IMR-90 (cell line): ENCODE results near the gene HNRNPM. TPM values are rescaled to one million over a fixed set of nuclear protein-coding genes. Genes with fewer than 3 reads are reported as not detected.

Experiments
- ATAC-seq: fragments of 200-7000 bp; cut with Tn5 transposase; 2 replicates; pipeline ENCODE4 v1.9.1; 2020; ENCODE audit warnings: low read depth, mild to moderate bottlenecking, moderate library complexity
- BruUV-seq: library from RNA; stranded (reverse); fragments of 400-500 nt; replicated peaks from 2 replicates; lab custom pipeline; 2021; lab: Mats Ljungman, UMichigan
- CTCF ChIA-PET: fragments of 300-600 bp; formaldehyde crosslinking; extraction: SDS; loops from one replicate; lab custom pipeline; 2021; ENCODE audit warnings: antibody characterized with exemption; lab: Yijun Ruan, JAX
- POLR2A ChIA-PET: fragments of 300-600 bp; sonication (Branson Sonifier 250); formaldehyde crosslinking; loops from one replicate; lab custom pipeline; 2022; ENCODE audit warnings: antibody characterized with exemption; ENCODE audit not compliant: unreplicated experiment; lab: Charles Lee
- DNase-seq: peaks from one replicate; pipeline ENCODE4 v3.0.0; 2013
- H2AFZ ChIP-seq: replicated peaks from 2 replicates; pipeline ENCODE3; 2013; ENCODE audit warnings: low read length, mild to moderate bottlenecking; ENCODE audit not compliant: poor library complexity
- H2AK5ac ChIP-seq: 2 replicates; pipeline ENCODE4 v1.6.1; 2013; ENCODE audit warnings: low read depth, low read length, inconsistent platforms
- H2AK9ac ChIP-seq: replicated peaks from 2 replicates; pipeline ENCODE3; 2013; ENCODE audit warnings: mild to moderate bottlenecking, low read depth, low read length, moderate library complexity; ENCODE audit not compliant: poor library complexity
- H2BK120ac ChIP-seq: 2 replicates; pipeline ENCODE4 v1.6.1; 2013; ENCODE audit warnings: low read depth, low read length, inconsistent platforms
- H2BK15ac ChIP-seq: 3 replicates; pipeline ENCODE4 v1.6.1; 2013; ENCODE audit warnings: low read depth, low read length, inconsistent platforms
- H2BK20ac ChIP-seq: 2 replicates; pipeline ENCODE4 v1.6.1; 2013; ENCODE audit warnings: low read depth, mild to moderate bottlenecking, inconsistent platforms, low read length, moderate library complexity
- H2BK5ac ChIP-seq: 2 replicates; pipeline ENCODE4 v1.6.1; 2013; ENCODE audit warnings: mild to moderate bottlenecking, low read depth, low read length, inconsistent platforms; ENCODE audit not compliant: poor library complexity, severe bottlenecking
- H3K14ac ChIP-seq: replicated peaks from 2 replicates; pipeline ENCODE4 v1.6.1; 2013; ENCODE audit warnings: low read depth, low read length, inconsistent platforms
- H3K18ac ChIP-seq: 2 replicates; pipeline ENCODE4 v1.6.1; 2013; ENCODE audit warnings: low read depth, low read length, control low read depth
- H3K23ac ChIP-seq: 2 replicates; pipeline ENCODE4 v1.6.1; 2013; ENCODE audit warnings: low read depth, low read length, inconsistent platforms
- H3K27ac ChIP-seq: 2 replicates; pipeline ENCODE4 v1.5.1; 2013; ENCODE audit warnings: mild to moderate bottlenecking, control low read depth, low read length; ENCODE audit not compliant: insufficient read depth
- H3K27me3 ChIP-seq: 2 replicates; pipeline ENCODE4 v1.6.1; 2013; ENCODE audit warnings: low read length; ENCODE audit not compliant: control insufficient read depth, insufficient read depth
- H3K36me3 ChIP-seq: 2 replicates; pipeline ENCODE4 v1.6.1; 2013; ENCODE audit warnings: low read length, mixed read lengths; ENCODE audit not compliant: control insufficient read depth, insufficient read depth
- H3K4ac ChIP-seq: 2 replicates; pipeline ENCODE4 v1.6.1; 2013; ENCODE audit warnings: low read depth, low read length, inconsistent platforms
- H3K4me1 ChIP-seq: 2 replicates; pipeline ENCODE4 v1.6.1; 2013; ENCODE audit warnings: low read length, mixed read lengths; ENCODE audit not compliant: control insufficient read depth, insufficient read depth
- H3K4me2 ChIP-seq: 2 replicates; pipeline ENCODE4 v1.6.1; 2013; ENCODE audit warnings: low read depth, mild to moderate bottlenecking, control low read depth, low read length, moderate library complexity
- H3K4me3 ChIP-seq: 2 replicates; pipeline ENCODE4 v1.5.1; 2013; ENCODE audit warnings: low read depth, mild to moderate bottlenecking, control low read depth, low read length, moderate library complexity; ENCODE audit not compliant: insufficient read depth
- H3K56ac ChIP-seq: 2 replicates; pipeline ENCODE4 v1.6.1; 2013; ENCODE audit warnings: low read length, inconsistent platforms; ENCODE audit not compliant: insufficient read depth; ENCODE audit errors: extremely low read depth
- H3K79me1 ChIP-seq, 2 experiments: 2 replicates each; pipeline ENCODE4 v1.6.1; 2013; ENCODE audit warnings: low read length in 2 of 2, inconsistent platforms in 1 of 2, low read depth in 1 of 2
- H3K9ac ChIP-seq: 2 replicates; pipeline ENCODE4 v1.6.1; 2013; ENCODE audit warnings: low read depth, low read length, control low read depth
- H3K9me1 ChIP-seq: 2 replicates; pipeline ENCODE4 v1.6.1; 2013; ENCODE audit warnings: low read length, inconsistent platforms; ENCODE audit not compliant: insufficient read depth
- H3K9me3 ChIP-seq: 2 replicates; pipeline ENCODE4 v1.6.1; 2013; ENCODE audit warnings: low read length; ENCODE audit not compliant: control insufficient read depth, insufficient read depth
- H4K20me1 ChIP-seq: 2 replicates; pipeline ENCODE4 v1.6.1; 2013; ENCODE audit warnings: low read length, inconsistent platforms; ENCODE audit not compliant: insufficient read depth
- H4K5ac ChIP-seq: 2 replicates; pipeline ENCODE4 v1.6.1; 2013; ENCODE audit warnings: mild to moderate bottlenecking, low read depth, low read length, control low read depth
- H4K8ac ChIP-seq, 2 experiments: 2 replicates each; pipeline ENCODE4 v1.6.1; 2013; ENCODE audit warnings: low read depth in 2 of 2, low read length in 2 of 2, control low read depth in 1 of 2, inconsistent platforms in 1 of 2
- H4K91ac ChIP-seq: 2 replicates; pipeline ENCODE4 v1.6.1; 2013; ENCODE audit warnings: low read depth, low read length, inconsistent platforms; ENCODE audit not compliant: insufficient read depth
- BHLHE40 ChIP-seq: fragments of 150-350 bp; IDR thresholded peaks from 2 replicates; pipeline ENCODE4 v1.6.1; 2016; ENCODE audit warnings: mild to moderate bottlenecking, low read depth, low read length
- CEBPB ChIP-seq: IDR thresholded peaks from 2 replicates; pipeline ENCODE4 v1.6.1; 2012; ENCODE audit warnings: low read depth, low read length, improper control_type of control experiment
- CHD1 ChIP-seq: IDR thresholded peaks from 2 replicates; pipeline ENCODE4 v1.6.1; 2012; ENCODE audit warnings: low read depth, low read length, improper control_type of control experiment
- CTCF ChIP-seq: conservative IDR thresholded peaks from 2 replicates; pipeline ENCODE4 v1.5.1; 2012; ENCODE audit warnings: mild to moderate bottlenecking, low read depth, low read length, improper control_type of control experiment
- ELK1 ChIP-seq: fragments of 150-350 bp; IDR thresholded peaks from 2 replicates; pipeline ENCODE4 v1.6.1; 2016; ENCODE audit warnings: low read depth, mild to moderate bottlenecking, low read length, moderate library complexity, borderline replicate concordance
- FOS ChIP-seq: fragments of 150-350 bp; IDR thresholded peaks from 2 replicates; pipeline ENCODE4 v1.6.1; 2016; ENCODE audit warnings: low read depth, low read length
- MAFK ChIP-seq: IDR thresholded peaks from 2 replicates; pipeline ENCODE4 v1.6.1; 2012; ENCODE audit warnings: low read depth, low read length, improper control_type of control experiment
- MAZ ChIP-seq: IDR thresholded peaks from 2 replicates; pipeline ENCODE4 v1.6.1; 2012; ENCODE audit warnings: low read depth, mild to moderate bottlenecking, low read length, improper control_type of control experiment, moderate library complexity, borderline replicate concordance
- MXI1 ChIP-seq: IDR thresholded peaks from 2 replicates; pipeline ENCODE4 v1.6.1; 2012; ENCODE audit warnings: low read depth, mild to moderate bottlenecking, low read length, moderate library complexity, borderline replicate concordance
- NFE2L2 ChIP-seq: fragments of 150-350 bp; IDR thresholded peaks from 2 replicates; pipeline ENCODE4 v1.6.1; 2016; ENCODE audit warnings: low read depth, mild to moderate bottlenecking, low read length
- POLR2A ChIP-seq: IDR thresholded peaks from 2 replicates; pipeline ENCODE4 v1.6.1; 2012; ENCODE audit warnings: mild to moderate bottlenecking, low read depth, low read length
- RAD21 ChIP-seq: IDR thresholded peaks from 2 replicates; pipeline ENCODE4 v1.6.1; 2012; ENCODE audit warnings: low read length, improper control_type of control experiment
- RCOR1 ChIP-seq: IDR thresholded peaks from 2 replicates; pipeline ENCODE4 v1.6.1; 2012; ENCODE audit warnings: mild to moderate bottlenecking, low read length, improper control_type of control experiment; ENCODE audit not compliant: insufficient replicate concordance
- RFX5 ChIP-seq: IDR thresholded peaks from 2 replicates; pipeline ENCODE4 v1.8.0; 2012; ENCODE audit warnings: low read depth, mild to moderate bottlenecking, low read length, moderate library complexity
- SMC3 ChIP-seq: fragments of 150-350 bp; IDR thresholded peaks from 2 replicates; pipeline ENCODE4 v1.6.1; 2016; ENCODE audit warnings: low read depth, mild to moderate bottlenecking, antibody characterized with exemption, low read length, moderate library complexity
- USF2 ChIP-seq: fragments of 150-350 bp; IDR thresholded peaks from 2 replicates; pipeline ENCODE4 v1.6.1; 2017; ENCODE audit warnings: mild to moderate bottlenecking, antibody characterized with exemption, low read length, low read depth
- WGBS, 2 experiments: methylation state at CpG; one replicate each; pipeline versions ENCODE4 v1.1.5 to v1.1.7; 2013; ENCODE audit warnings: missing lambda C conversion rate in 2 of 2; ENCODE audit not compliant: insufficient read length in 1 of 2; ENCODE audit errors: extremely low coverage in 2 of 2; 5-methylcytosine and 5-hydroxymethylcytosine counted together
- dilution Hi-C: fragments of 300-500 bp; cut with HindIII; formaldehyde crosslinking; loops from one replicate; pipeline ENCODE4 v1.14.3; 2018; ENCODE audit warnings: low sequenced_read_pairs; ENCODE audit not compliant: unreplicated experiment
- in situ Hi-C: fragments of 300-500 bp; cut with MboI; formaldehyde crosslinking; loops from 3 replicates; pipeline ENCODE4 v1.14.3; 2019; ENCODE audit warnings: low sequenced_read_pairs, inconsistent platforms, mixed read lengths
- intact Hi-C: fragments of 100-400 bp; cut with micrococcal nuclease; formaldehyde crosslinking; loops from 2 replicates; pipeline ENCODE4 v1.10.0; 2022
- polyA plus RNA-seq, 3 experiments: library from polyadenylated mRNA; depleted of rRNA; stranded (reverse); fragments of >200 nt; gene quantifications; 2 replicates each; pipeline ENCODE4 v1.2.3, GENCODE V29; 2012; ENCODE audit warnings: low replicate concordance in 1 of 3
- total RNA-seq: library from RNA; depleted of rRNA; stranded (reverse); fragments of >200 nt; gene quantifications from 2 replicates; pipeline ENCODE4 v1.2.3, GENCODE V29; 2012

The HNRNPM gene
- total and polyA plus RNA-seq, 2 of the 4 experiments (the other 2 are of a cell fraction): 75.6 to 197 TPM

GRCh38 chr19:8401981-8402411 lies 42.8 kb upstream of the HNRNPM start:
- no peak overlapping the region for H2AK9ac ChIP-seq
- BruUV-seq: no TSS peak
- 98% methylated on average over 14 of the region's 21 CpGs; no CpG with 5 or more reads in 1 of the 2 experiments for WGBS, 2 experiments
- no peak for DNase-seq
- ATAC-seq: no peak
- H4K91ac ChIP-seq: no peak overlapping the region
- H3K36me3 ChIP-seq: peaks cover 37% of the 10 kb centered on the region
- no peak overlapping the region for H2BK120ac ChIP-seq
- H3K4me2 ChIP-seq: no peak overlapping the region
- TF ChIP-seq MXI1: no peak
- TF ChIP-seq SMC3: no peak
- TF ChIP-seq USF2: no peak
- no peak for TF ChIP-seq MAZ
- no peak for TF ChIP-seq BHLHE40
- TF ChIP-seq ELK1: no peak
- TF ChIP-seq NFE2L2: no peak
- no peak for TF ChIP-seq CHD1
- no peak for TF ChIP-seq POLR2A
- no peak for TF ChIP-seq CEBPB
- TF ChIP-seq RAD21: no peak
- TF ChIP-seq FOS: no peak
- TF ChIP-seq RFX5: no peak
- TF ChIP-seq MAFK: no peak
- no peak for TF ChIP-seq CTCF
- no peak for TF ChIP-seq RCOR1
- CTCF ChIA-PET: no interaction called here
- no peak overlapping the region for H3K27ac ChIP-seq
- no peak overlapping the region for H2BK15ac ChIP-seq
- no peak overlapping the region for H3K4me3 ChIP-seq
- H3K9ac ChIP-seq: no peak overlapping the region
- H3K79me1 ChIP-seq: peaks cover 22 to 30% of the 10 kb centered on the region in 2 experiments
- no peak overlapping the region for H4K5ac ChIP-seq
- no peak overlapping the region for H2BK5ac ChIP-seq
- no peaks in the 10 kb centered on the region for H3K9me3 ChIP-seq
- dilution Hi-C loops (no loop called here), intact Hi-C loops (no loop called here), in situ Hi-C loops (no loop called here)
- no peak overlapping the region for H2AK5ac ChIP-seq
- peaks cover 31% of the 10 kb centered on the region for H4K20me1 ChIP-seq
- H3K9me1 ChIP-seq: peaks cover 8% of the 10 kb centered on the region
- peaks cover 4% of the 10 kb centered on the region for H3K4me1 ChIP-seq
- no peak overlapping the region for H2BK20ac ChIP-seq
- no peak overlapping the region for H3K18ac ChIP-seq
- no peak overlapping the region for H3K4ac ChIP-seq
- H2AFZ ChIP-seq: peak overlapping the region; percentile 43
- H3K23ac ChIP-seq: no peak overlapping the region
- no peak overlapping the region for H3K14ac ChIP-seq
- H3K56ac ChIP-seq: no peak overlapping the region
- H4K8ac ChIP-seq: no peak overlapping the region
- POLR2A ChIA-PET: interaction anchor here (0.6 kb wide), 1 partner anchor 1330 kb away, joined by 8 read pairs; no protein-coding TSS in a partner anchor
- no peaks in the 10 kb centered on the region for H3K27me3 ChIP-seq
